CD4-positive, alpha-beta T cell treated with Interleukin-4 for 4 hours (primary cell): ENCODE data around the gene CXXC4.

Experiments used
- DNase-seq: peaks from one replicate; pipeline ENCODE4 v3.0.0-alpha.2; 2020

The CXXC4 gene

DNA sequence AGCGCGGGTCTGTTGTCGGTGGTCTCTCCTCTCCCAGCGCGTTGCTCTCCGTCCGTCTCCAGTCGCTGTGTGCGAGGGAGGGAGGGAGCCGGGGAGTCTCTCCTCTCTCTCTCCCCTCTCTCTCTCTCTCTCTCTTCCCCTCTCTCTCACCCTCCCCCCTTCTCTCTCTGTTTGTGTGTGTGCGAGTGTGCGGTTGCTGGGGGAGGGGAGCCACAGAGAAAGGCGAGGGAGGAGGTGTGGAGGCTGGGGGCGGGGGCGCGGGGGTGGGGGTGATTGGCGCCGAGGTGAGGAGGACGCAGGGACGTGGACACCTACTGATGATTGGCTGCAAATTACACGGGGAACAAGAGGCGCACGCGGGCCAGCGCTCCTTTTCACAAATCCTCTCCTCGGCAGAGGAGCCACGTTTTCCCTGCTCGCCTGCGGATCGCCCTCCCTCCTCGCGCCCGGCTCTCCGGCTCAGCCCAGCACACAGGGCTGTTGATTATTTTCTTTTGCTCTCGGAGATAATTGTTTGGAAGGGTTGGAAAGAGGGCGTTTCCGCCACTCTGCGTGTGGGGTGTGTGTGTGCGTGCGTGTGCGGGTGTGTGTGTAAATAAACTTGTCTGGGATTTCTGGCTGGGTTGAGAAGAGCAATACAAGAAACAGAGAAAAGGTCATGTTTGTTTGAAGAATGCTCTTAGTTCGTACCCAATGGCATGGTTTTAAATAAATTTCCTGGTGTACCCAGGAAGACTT, at the start of gene CXXC4:
TSS of gene CXXC4 (minus strand) at position 73 of the 738 bp plus-strand sequence. CDS start 3,092 bp downstream, outside the sequence.
- peak; percentile 37 for DNase-seq

- DNase-seq, result no peak
Observed at GRCh38 chr4:104533156-104533555, 38.5 kb upstream of the CXXC4 start.

DNA sequence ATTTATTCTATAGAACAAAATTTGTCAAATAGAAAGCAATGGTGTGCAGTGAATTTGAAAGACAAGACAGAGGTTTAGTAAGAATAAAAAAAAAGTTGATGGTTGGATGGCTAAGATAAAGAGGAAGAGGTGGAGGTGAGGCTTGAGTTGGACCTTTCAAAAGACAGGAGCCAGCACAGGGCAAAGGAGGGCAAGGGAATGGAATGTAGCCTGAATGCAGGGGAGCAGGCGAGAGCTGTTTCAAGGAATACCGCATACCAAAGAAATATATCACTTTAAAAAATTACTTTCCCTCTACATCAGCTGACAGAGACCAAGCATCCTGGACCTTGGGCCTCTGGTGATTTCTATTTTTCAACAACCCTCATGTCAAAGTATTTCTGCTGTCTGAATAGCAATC, 38.0 kb upstream of the CXXC4 start:
- DNase-seq, result no peak

- DNase-seq, result no peak
Observed at GRCh38 chr4:104531390-104531789, 36.7 kb upstream of the CXXC4 start.

- DNase-seq, result no peak
Observed at GRCh38 chr4:104530426-104530825, 35.7 kb upstream of the CXXC4 start.

DNA sequence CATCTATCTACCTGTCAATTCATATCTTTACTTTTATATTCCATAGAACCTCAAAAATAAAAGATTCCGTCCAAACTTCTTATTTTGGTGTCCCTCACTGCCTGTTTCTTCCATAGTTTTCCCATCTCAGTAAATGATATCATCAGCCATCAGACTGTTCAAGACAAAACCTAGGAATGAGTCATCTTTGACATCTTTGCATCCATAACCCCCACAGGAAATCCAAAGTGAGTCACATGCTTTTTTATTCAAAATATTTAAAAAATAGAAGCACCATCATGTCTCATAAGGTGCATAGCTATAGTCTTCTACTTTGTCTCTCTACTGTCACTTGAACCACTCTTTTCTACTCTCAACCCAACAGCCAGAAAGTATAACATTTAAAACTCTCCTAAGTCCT, 29.9 kb upstream of the CXXC4 start:
- DNase-seq, result no peak

DNA sequence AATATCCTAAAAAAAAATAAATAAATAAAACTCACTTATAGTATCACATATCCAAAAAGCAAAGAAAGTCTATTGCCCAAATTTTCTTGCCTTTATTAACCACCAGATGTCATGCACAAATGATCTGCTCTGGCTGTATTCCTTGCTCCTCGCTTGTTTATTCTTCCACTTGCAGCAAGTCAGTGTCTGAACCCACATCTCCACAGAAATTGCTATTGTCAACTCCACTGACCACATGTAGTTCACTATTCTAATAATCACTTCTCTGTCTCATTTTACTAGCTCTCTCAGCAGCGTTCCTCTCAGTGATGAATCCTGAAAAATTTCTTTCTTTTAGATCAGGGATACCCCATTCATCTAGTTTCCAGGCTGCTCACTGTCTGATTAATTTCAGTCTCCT, 29.3 kb upstream of the CXXC4 start:
- DNase-seq, result no peak

DNA sequence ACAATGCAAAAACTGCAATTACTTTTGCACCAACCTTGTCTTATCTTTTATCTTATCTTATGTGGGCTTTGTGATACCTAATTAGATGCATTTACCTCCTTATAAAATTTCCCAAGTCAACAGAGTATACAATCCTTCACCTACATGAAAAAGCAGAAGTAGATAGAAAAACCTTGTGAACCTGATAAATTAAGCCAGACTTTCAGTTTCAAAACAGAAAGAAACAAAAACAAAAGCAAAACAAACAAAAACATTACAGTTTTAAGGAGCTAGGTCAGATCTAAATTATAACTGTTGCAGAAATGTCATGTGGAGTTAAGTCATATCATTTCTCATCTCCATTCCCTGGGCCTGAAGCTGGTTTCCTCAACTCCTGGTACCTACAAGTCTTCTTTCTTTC, 24.9 kb upstream of the CXXC4 start:
- no peak for DNase-seq

- no peak for DNase-seq
Observed at GRCh38 chr4:104516884-104517283, 22.2 kb upstream of the CXXC4 start.

DNA sequence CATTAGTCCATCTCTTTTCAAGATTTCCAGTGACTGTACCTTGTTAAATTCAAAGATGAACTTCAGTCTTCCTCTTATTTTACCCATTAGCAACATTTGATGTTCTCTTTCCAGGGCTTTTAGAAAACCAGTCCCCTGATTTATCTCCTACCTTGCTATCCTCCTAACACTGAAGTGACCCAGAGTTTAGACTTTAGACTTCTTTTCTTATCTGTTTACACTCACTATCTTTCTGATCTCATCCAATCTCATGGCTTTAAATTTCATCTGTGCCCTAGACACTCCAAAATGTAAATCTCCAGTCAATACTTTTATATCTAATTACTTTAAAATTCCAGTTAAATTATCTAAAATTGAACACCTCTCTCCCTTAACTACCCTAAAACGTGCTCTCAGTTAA, 13.5 kb upstream of the CXXC4 start:
- no peak for DNase-seq

GRCh38 chr4:104507112-104507511, 12.4 kb upstream of the CXXC4 start:
- no peak for DNase-seq

DNA sequence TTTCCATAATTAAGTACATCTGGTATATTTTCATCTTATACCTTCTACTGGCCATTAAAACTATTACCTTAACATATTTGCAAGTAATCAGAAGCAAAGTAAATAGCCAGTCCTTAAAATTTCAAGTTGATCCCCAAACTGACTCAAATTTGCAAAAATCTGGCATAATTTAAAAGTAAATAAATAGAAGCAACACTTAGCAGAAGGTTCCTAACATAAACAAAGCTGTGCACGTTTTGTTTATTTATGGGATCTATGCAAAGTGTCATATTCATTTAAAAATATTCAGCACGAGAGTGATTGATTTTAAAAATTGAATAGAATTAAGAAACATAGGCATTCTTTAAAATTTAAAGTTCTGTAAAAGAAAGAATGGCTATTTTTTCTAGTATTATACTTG, 9.8 kb upstream of the CXXC4 start:
- DNase-seq, result no peak

DNA sequence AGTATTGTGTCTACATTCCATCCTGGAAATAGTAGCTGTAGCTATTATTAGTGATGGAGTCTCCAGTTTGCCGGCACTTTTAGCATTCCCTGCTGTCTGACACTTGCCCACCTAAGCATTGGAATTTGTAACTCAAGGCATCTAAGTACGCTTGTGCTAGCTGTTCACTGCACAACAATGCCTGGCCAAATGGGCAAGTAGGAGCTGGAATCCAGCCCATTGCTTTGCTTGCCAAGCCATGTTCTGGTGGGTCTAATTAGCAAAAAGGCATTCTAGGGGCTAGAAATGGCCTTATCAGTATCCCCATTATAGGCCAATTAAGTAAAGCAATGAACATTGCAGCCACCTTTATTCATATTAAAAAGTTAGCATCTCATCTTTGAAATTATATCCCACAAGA, 7.8 kb upstream of the CXXC4 start:
- no peak for DNase-seq

- DNase-seq, result no peak
Observed at GRCh38 chr4:104501290-104501689, 6.6 kb upstream of the CXXC4 start.

DNA sequence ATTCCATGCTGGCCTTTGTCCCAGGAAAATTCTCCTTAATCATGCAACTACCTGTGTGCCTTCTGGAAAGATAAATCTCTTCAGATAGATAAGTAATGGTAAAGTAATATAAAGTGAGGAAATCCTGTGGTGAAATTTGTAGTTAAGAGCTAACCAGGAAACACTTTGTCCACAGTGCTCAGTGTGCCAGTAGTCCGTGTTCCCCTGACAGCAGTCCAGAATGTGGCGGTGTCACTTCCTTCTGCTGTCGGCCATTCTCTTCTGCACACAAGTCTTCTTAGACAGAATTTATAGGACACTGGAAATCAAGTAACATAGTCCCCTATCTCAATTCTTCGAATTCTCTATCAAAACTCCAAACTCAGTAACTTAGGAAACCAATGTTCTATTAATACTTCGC, 5.7 kb upstream of the CXXC4 start:
- DNase-seq, result no peak

DNA sequence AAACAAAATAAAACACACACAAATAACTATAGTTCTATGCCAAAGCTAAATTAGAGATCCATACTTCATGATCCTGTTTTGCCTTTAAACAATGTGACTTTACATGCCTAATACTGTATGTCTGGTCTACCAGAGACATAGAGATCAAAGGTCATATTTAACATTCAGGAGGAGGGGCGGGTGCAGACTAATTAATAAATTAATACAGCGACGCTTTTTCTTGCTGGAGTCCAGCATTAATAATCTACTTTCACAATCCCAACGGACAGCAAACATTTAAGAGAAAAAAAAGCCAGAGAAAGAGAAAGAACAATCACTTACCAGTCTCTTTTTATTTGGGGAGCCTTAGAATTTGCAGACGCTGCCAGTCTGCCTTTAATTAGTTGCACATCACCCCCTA, 509 bp downstream of the CXXC4 start:
- DNase-seq, result no peak

GRCh38 chr4:104493081-104493831, 1.4 kb downstream of the CXXC4 start:
- DNase-seq, result no peak

DNA sequence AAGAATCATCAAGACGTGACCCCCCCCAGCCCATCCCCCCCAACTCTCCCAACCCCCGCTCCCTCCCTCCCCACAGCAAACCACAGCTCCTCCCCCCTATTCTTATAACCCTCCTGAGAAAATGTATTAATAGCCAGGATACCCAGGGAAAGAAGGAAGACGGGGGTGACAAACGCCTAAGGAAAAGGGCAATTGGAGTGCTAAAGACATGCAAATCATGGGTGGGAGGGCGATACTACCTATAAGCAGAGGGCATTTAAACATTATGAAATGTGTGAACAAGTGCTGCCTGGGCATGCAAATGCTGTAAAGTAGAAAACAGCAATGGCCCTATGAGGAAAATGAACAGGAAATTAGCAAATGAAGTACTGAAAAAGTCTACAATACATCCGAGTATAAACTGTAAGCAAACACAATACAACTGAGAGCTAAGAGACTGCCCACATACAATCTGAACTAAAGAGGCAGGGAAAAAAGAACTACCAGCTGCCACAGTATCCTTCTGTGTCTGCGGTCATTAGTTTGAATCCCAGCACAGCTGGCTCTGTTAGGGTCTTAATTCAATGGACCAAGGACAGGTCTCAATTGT, 2.4 kb downstream of the CXXC4 start:
- DNase-seq, result no peak

- peak; percentile 14 for DNase-seq
Observed at GRCh38 chr4:104491481-104492182, 3.1 kb downstream of the CXXC4 start.

- peak; percentile 44 for DNase-seq
Observed at GRCh38 chr4:104490770-104491480, 3.8 kb downstream of the CXXC4 start.

DNA sequence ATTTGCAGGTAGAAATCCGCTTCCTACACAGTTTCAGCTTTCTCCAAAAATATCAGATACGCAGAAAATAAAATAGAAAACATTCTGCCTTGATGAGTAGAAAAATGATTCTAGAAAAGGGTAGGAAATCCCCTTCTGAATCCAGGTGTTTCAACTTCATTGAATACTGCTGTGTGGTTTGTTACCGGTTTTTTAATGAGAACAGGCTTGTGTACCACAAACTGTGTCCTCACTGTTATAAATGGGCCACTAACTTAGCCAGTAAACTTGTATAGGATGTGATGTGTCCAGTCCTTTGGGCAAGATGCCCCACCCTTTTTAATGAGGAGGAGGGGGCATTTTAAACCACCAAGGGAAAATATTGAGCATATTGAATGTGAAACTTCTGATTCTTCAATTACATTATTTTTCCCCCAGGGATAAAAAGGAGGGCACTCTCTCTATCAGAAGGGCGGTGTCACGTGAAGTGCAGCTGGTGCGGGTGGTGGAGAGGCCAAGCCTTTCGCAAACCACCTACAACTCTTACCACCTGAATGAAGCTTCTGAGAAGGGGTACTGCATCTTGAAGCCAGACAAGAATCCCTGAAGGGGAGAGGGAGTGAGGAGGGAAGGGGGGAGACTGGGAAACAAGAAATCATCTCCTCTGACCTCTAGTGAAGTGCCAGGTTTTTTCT, 4.5 kb downstream of the CXXC4 start:
- no peak for DNase-seq

DNA sequence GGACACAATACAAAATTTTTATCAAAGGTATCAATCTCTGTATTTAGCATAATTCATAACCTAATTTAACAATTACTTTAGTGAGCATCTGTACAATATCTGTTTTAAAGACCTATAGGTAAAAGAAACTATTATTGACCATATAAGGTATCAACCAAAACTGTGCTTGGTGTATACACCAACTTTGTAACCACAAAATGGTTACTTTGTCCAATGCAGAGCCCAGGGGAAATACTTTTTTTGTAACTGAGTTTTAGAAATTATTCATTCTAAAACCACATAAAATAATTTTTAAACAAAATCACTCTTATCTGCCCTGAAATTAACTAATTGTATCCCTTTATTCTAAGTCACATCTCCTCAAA, 5.0 kb downstream of the CXXC4 start:
- no peak for DNase-seq
